NCI-H2081 treated with DMSO at 0.1 percent for 48 hours (cell line): Measurements from ENCODE around the gene RTN4RL1.

Experiments
- DNase-seq: peaks from one replicate; lab custom pipeline; 2025; lab: John Stamatoyannopoulos, UW

The RTN4RL1 gene, protein sequence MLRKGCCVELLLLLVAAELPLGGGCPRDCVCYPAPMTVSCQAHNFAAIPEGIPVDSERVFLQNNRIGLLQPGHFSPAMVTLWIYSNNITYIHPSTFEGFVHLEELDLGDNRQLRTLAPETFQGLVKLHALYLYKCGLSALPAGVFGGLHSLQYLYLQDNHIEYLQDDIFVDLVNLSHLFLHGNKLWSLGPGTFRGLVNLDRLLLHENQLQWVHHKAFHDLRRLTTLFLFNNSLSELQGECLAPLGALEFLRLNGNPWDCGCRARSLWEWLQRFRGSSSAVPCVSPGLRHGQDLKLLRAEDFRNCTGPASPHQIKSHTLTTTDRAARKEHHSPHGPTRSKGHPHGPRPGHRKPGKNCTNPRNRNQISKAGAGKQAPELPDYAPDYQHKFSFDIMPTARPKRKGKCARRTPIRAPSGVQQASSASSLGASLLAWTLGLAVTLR

DNA sequence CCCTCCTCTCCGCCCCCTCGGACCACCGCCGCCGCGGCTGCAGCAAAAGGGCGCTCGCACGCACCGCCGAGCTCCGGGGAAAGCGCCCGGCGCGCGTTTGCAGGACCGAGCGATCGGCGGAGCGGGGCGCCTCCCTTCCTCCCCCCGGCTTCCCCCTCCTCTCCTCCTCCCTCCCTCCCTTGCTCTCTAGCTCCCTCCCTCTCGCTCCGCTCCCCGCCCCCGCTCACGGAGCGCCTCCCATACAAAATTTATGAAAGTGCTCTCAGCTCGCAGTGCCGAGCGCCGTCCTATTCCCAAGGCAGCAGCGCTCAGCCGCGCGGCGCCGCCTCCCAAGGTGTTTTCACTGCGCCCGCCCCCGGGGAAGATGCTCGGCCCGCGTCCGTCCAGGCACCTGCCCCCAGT lies at the start of gene RTN4RL1:
TSS of gene RTN4RL1 (minus strand) at position 115 of the 402 bp plus-strand sequence. CDS start 469 bp downstream, outside the sequence.
- no peak for DNase-seq

DNA sequence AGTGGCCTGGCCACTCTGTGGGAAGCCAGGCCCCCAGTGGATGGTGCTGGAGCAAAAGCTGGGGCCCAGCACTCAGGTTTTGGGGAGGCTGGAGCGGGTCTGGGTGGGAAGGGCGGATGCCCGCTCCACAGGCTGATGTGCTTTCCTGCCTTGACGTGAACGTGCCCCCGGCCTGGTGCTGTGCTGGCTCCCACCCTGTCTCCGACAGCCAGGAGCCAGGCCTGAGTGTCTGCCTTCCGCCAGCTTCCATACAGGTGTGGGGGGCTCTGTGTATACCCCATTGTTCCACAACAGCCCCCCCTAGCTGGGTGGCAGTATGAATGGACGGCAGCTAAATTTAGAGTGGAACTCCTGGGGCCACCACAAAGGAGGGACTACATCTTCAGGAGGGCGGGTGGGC lies 49.8 kb upstream of the RTN4RL1 start:
- DNase-seq: no peak

DNA sequence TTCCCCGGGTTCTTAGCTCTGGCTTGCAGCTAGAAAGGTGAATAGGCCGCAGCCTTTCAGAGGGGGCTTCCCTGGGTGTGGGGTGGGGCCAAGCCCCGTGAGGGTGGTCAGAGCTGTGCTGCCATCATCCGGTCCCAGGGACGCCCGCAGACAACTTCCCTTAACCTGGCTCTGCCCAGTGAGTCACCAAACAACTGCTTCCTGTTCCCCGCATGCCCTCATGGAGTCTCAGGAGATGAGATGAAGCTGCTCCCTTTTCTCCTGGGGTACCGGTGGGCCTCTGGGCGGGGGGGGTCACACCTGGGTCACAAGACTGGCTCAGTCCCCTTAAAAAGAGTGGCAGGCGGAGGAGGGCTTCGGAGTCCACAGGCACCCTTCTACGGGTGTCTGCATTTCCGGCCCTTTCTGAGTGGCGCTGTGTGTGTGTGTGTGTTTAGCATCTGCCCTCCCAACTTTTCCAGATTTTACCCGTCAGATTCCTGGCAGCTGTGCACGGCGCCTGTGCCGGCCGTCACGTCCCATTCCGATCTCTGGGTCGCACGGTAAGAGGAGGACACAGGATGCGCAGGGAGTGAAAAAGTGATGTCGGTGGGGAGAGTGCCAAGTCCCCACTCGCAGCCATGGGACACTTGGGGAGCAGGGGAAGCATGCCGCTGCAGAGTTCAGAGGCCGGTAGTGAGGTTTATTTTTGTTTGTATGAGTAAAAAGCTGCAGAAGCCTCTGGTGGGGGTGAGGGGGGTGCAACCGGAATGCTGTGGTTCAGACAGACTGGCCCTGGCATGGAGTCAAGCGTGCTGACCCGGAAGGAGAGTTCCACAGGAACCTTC lies 46.5 kb upstream of the RTN4RL1 start:
- no peak for DNase-seq

DNA sequence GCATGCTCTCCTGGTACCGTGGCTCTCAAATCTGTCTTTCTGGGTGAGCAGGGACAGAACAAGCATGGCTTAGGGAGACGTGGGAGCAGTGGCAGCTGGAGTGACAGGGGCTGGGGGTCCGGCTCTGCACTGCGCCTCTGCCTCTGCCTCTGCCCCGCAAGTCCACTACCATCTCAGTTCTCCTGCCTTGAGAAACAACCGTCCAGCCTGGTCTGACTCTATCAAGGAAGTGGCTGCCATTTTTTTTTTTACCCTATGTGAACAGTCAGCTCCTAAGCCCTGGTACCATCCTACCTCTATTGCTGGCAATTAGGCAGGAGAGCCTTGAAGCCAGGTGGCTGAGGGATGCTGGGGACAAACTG lies 45.9 kb upstream of the RTN4RL1 start:
- DNase-seq: no peak

GRCh38 chr17:2070241-2071023 lies 45.3 kb upstream of the RTN4RL1 start:
- no peak for DNase-seq

DNA sequence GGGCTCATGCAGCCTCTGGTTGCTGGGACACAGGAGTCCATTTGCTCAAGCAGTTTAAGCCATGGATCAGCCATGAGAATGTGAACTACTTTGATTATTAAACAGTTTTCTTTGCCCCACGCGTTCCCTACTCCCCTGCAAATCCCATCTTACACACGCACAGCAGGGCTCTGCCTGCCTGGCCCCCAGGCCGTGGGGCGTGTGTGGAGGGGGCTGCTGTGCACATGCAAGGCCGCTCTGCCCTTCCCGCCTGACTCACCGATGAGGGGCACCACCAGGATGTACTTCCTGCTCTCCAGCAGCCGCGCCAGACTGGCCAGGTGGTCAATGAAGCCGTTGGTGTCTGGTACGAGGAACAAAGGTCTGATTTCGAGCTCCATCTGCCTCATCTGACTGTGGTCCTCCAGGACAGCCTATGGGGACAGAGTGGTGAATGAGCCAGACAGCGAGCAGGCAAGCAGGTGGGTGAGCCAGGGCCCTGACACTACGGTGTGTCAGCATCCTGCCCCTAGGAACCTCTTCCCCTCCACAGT lies 43.5 kb upstream of the RTN4RL1 start:
- no peak for DNase-seq

DNA sequence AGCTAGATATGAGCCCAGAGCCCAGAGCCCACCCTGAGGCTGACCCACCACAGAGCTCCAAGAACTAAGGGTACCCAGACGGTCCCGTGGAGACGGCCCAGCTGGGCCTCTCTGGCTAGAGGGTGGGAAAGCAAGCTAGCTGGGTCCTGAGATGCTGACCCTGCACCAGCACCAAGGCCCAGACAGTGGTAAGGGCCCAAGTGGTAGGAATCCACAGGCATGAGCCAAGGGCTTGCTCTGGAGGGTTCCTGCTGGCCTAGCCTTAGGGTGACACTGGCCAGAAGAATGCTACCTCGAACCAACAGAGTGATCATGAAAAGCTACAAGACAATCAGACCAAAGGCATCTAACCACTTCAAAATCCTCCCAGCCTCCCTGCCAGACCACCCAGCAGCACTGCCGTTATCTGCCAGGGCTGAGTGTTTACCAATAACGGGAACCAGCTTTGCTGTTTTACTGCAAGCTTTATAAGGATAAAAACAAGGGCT lies 42.9 kb upstream of the RTN4RL1 start:
- no peak for DNase-seq

- DNase-seq: no peak
These were observed 42.5 kb upstream of the RTN4RL1 start for GRCh38 chr17:2067608-2068024.

DNA sequence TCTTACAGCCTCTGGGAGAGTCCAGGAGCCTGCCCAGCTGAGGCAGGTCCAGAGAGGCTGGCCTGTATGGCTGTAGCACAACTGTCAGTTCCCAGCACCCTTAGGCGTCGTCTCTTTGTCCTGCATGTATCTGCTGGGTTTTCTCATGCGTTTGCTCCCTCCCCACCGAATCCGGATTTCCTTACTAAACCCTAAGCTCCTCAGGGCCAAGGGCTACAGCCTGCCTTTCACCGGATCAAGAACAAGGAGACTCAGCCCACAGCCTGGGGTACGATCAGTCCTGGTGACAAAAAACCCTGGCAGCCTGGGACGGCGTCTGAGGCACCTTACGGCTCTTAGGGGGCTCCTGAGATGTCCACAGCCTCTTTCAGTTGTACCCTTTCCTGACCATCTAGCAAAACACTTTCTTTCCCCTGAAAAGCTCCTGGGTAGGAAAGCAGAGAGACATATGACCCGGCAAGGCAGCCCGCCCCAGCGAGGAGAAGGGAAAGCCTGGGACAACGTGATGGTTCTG lies 42.0 kb upstream of the RTN4RL1 start:
- DNase-seq: no peak

- no peak for DNase-seq
These were observed 40.8 kb upstream of the RTN4RL1 start for GRCh38 chr17:2065949-2066400.

DNA sequence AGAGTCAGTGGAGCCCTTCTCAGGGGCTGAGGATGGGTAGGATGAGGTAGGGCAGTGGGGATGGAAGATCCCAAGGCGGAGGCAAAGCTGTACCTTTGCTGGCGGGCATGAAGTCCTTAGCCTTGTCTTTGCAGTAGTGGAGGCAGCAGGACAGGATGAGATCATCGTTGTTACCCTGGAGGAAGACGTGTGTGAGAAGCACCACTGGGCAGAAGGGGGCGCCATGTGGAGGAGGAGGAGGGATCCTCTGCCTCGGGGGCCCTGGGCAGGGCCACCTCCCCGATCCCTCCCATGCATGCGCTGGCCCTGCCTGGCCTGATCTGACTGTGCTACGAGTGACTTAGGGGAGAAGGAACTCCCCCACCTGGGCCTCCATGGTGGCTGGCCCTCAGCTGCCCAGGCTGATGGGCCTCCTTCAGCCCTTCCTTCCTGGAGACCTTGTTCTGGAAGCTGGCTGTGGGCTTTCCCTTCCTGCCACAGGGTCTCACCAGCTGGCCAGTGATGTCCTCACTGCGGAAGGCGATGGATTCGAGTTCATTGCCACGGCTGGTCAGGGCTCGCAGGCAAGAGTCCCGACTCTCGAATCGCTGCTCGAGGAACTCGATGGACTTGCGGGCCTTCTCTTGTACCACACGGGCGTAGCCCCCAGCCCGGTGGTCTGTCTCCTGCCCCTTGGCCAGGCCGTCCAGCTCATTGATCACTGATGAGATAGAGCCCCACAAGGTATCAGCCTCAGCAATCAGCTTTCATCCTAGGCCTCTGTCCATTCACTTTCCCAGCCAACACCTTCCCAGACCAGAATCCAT lies 40.0 kb upstream of the RTN4RL1 start:
- DNase-seq: no peak

DNA sequence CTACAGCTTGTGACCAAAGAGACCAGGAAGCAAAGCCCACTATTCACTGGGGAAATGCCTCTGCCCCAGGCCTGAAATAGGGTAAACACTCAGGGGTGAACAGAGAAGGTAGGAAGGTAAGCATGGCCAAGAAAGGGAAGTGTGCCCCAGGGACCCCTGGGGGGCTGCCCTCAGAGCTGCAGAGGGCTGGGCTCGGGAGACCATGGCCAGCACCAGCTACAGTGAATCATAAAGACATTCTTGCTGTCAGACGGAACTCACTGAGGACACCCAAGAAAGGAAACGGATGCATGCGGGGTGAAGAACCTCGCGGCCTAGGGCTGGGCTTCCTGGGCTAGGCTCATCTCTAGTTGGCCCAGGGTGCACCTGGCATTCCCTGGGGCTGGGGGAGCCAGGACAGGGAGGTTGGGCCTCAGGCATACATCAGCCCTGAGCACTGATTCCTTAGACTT lies 39.4 kb upstream of the RTN4RL1 start:
- no peak for DNase-seq

- no peak for DNase-seq
These were observed 39.0 kb upstream of the RTN4RL1 start for GRCh38 chr17:2064147-2064489.

- DNase-seq: no peak
These were observed 38.4 kb upstream of the RTN4RL1 start for GRCh38 chr17:2063261-2064146.

DNA sequence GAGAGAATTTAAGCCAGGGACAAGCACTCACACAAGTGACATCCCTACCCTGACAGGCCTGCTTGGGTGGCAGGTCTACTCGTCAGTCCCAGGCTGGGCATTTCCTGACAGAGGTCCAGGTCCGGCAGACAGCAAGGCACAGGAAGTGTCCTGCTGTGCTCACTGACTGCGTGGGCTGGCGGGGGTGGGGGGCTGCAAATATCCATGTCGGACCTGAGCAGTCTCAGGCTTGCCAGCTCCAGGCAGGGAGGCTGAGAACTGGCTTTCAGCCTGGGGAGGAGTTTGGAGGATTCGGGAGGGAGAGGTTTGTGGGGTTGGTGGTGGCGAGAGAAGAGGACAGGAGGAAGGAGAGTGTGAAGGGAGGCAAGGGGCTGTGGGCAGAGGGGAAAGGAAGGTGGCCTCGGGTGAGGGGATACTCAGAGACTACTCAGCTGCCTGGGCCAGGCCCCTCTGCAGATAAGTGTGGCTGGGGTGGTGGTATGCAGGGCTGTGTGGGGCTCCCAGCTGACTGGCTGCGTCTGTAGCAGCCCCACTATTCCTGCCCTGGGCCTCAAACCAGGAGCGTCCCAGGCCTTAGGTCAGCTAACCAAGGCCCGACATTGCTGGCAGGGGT lies 37.5 kb upstream of the RTN4RL1 start:
- DNase-seq: no peak

DNA sequence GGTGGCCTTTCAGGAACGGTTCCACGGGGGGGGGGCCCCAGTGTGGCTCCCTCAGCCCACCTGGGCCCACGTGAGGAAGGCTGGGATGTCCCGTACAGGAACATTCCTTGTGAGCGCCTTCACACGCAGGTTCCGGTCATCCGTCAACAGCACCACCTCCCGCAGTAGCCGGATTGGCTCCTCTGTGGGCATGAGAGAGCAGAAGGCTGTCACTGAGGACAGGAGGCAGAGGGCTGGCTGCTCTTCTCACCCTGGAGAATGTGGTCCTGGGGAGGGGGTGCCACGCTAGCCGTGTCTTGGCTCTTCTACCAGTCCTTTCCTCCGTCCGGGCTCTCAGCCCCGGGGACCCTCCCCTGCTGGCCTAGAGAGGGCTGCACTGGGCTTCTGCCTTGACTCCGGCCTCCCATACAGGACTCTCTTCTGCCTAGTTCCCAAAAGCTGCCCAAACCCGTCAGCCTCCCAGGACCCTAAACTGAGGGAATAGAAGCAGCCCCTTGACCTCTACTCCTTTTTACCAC lies 36.4 kb upstream of the RTN4RL1 start:
- no peak for DNase-seq

DNA sequence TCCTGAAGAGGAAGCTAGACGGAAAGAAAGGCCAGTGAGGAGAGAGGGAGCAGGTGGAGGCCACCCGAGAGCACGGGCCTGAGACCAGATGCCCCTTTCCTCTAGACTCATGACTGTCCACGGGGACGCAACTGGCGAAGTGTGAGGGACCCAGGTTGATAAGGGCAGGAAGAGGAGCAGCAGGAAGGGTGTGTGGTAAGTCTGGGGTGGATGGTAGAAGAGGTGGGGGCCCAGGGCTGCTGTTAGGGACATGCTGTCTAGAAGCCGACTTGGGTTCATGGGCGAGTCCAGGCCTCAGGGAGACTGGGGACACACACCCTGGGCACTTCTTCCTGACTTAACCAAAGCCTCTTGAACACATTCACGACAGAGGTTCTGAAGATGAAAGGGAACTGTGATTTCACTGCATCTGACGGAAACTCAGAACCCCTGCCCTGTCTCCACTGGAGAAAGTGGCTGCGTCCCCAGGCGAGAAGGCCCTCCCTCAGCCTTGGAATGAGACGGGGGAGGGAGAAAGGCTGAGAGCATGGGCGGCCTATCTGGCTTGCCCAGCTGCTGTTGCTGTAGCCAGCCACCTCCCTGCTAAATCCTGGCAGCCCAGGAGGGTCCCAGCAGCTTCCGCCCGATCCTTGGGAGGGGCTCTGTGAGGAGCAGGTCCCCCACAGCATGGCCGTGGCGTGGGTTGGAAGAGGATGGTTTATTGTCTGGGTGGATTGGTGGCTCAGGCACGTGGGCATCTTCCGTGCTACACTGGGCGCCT lies 35.7 kb upstream of the RTN4RL1 start:
- DNase-seq: no peak

DNA sequence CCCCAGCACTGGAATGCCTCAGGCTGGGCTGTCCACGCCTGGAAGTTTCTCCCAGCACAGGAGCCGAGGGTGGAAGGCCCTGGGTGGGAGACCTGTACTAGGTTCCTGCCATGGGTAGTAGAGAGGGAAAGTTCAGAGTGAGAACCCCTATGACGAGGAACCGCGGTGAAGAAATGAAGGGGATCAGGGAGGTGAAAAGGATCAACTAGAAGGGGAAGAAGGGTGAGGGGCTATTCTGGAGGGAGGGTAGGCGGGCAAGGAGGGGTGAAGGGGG lies 35.2 kb upstream of the RTN4RL1 start:
- DNase-seq: no peak
